ENCODE results near the gene CDKL1. TPM values are rescaled to one million over a fixed set of nuclear protein-coding genes. Genes with fewer than 3 reads are reported as not detected.

CDKL1 gene
- total RNA-seq, 1 experiment from 2014 or later: 2.4 TPM

GRCh38 chr14:50421499-50421898 lies 24.8 kb upstream of the CDKL1 start:
- H3K4me2 ChIP-seq: no peak overlapping the region
- BruUV-seq (replicated peaks): no TSS peak
- H3F3A ChIP-seq (ENCODE audit: insufficient read depth, low read depth): peaks cover 13% of the 10 kb centered on the region; the same call in 1 of the 2 replicates
- no peak for DNase-seq
- H3K79me2 ChIP-seq (ENCODE audit: low read depth): no peaks in the 10 kb centered on the region
- CTCF ChIA-PET: no interaction called here
- intact Hi-C loops (cut with micrococcal nuclease; ENCODE audit: unreplicated experiment): loop anchor here (10.0 kb wide), 1 partner anchor 97 kb away; no protein-coding TSS in a partner anchor
- POLR2A ChIA-PET (ENCODE audit: unreplicated experiment): no interaction called here
- peaks cover 28% of the 10 kb centered on the region for H3K36me3 ChIP-seq (ENCODE audit: low read depth)
- no peaks in the 10 kb centered on the region for H3K4me1 ChIP-seq (replicated peaks; ENCODE audit: insufficient read depth)
- peaks cover 9% of the 10 kb centered on the region; the same call in 1 of the 2 replicates for H3K9me3 ChIP-seq (ENCODE audit: insufficient read depth, low read depth)
- H2AFZ ChIP-seq: no peak overlapping the region
- no peaks in the 10 kb centered on the region for H4K20me1 ChIP-seq (ENCODE audit: insufficient read depth)
- H3K4me3 ChIP-seq: no peak overlapping the region
- TF ChIP-seq EZH2 (IDR thresholded peaks at IDR 0.05; ENCODE audit: low read depth): no peak
- no peak for TF ChIP-seq CTCF (conservative IDR thresholded peaks at IDR 0.05)
- H3K9me2 ChIP-seq (ENCODE audit: insufficient read depth): no peaks in the 10 kb centered on the region
- no peak overlapping the region for H3K27ac ChIP-seq
- H3K27me3 ChIP-seq (ENCODE audit: insufficient read depth, low read depth): no peaks in the 10 kb centered on the region

- no TSS peak for BruUV-seq (replicated peaks)
Observed at GRCh38 chr14:50417853-50418252, 21.2 kb upstream of the CDKL1 start.

GRCh38 chr14:50410921-50411320 lies 14.2 kb upstream of the CDKL1 start:
- no TSS peak for BruUV-seq (replicated peaks)
- Histone ChIP-seq H3F3A (ENCODE audit: insufficient read depth, low read depth) (no peaks in the 10 kb centered on the region), H3K27me3 (ENCODE audit: insufficient read depth, low read depth) (no peaks in the 10 kb centered on the region), H4K20me1 (ENCODE audit: insufficient read depth) (no peaks in the 10 kb centered on the region), H3K36me3 (ENCODE audit: low read depth) (no peaks in the 10 kb centered on the region; the same call in 1 of the 2 replicates), H3K27ac (no peak overlapping the region), H3K4me2 (no peak overlapping the region), H3K9me3 (ENCODE audit: insufficient read depth, low read depth) (peaks cover 11% of the 10 kb centered on the region; the same call in 1 of the 2 replicates), H3K79me2 (ENCODE audit: low read depth) (no peaks in the 10 kb centered on the region), H3K4me3 (no peak overlapping the region), H3K4me1 (replicated peaks; ENCODE audit: insufficient read depth) (no peaks in the 10 kb centered on the region), H3K9me2 (ENCODE audit: insufficient read depth) (no peaks in the 10 kb centered on the region), H2AFZ (no peak overlapping the region)
- DNase-seq: no peak
- ChIA-PET CTCF (no interaction called here), POLR2A (ENCODE audit: unreplicated experiment) (no interaction called here)
- intact Hi-C loops (cut with micrococcal nuclease; ENCODE audit: unreplicated experiment): no loop called here
- TF ChIP-seq EZH2 (IDR thresholded peaks at IDR 0.05; ENCODE audit: low read depth) (no peak), CTCF (conservative IDR thresholded peaks at IDR 0.05) (no peak)

More at GRCh38 chr14:50417853-50418252, 21.2 kb upstream of the CDKL1 start:
- TF ChIP-seq EZH2 (IDR thresholded peaks at IDR 0.05; ENCODE audit: low read depth): no peak
- no peak for TF ChIP-seq CTCF (conservative IDR thresholded peaks at IDR 0.05)
- ChIA-PET CTCF (no interaction called here), POLR2A (ENCODE audit: unreplicated experiment) (no interaction called here)
- Histone ChIP-seq H3K36me3 (ENCODE audit: low read depth) (peaks cover 23% of the 10 kb centered on the region), H3K4me1 (replicated peaks; ENCODE audit: insufficient read depth) (no peaks in the 10 kb centered on the region), H3K4me3 (no peak overlapping the region), H3F3A (ENCODE audit: insufficient read depth, low read depth) (peaks cover 9% of the 10 kb centered on the region; the same call in 1 of the 2 replicates), H3K79me2 (ENCODE audit: low read depth) (no peaks in the 10 kb centered on the region), H3K27me3 (ENCODE audit: insufficient read depth, low read depth) (no peaks in the 10 kb centered on the region), H3K9me2 (ENCODE audit: insufficient read depth) (no peaks in the 10 kb centered on the region), H4K20me1 (ENCODE audit: insufficient read depth) (no peaks in the 10 kb centered on the region), H2AFZ (no peak overlapping the region), H3K4me2 (no peak overlapping the region), H3K27ac (no peak overlapping the region), H3K9me3 (ENCODE audit: insufficient read depth, low read depth) (peaks cover 21% of the 10 kb centered on the region)
- DNase-seq: no peak
- intact Hi-C loops (cut with micrococcal nuclease; ENCODE audit: unreplicated experiment): no loop called here
